HepG2 (cell line): ENCODE data around the gene MARCOL. TPM values are rescaled to one million over a fixed set of nuclear protein-coding genes. Genes with fewer than 3 reads are reported as not detected.

Experiments
- ATAC-seq: fragments of 200-7000 bp; cut with Tn5 transposase; 3 replicates; pipeline ENCODE4 v1.9.1; 2020; ENCODE audit warnings: mild to moderate bottlenecking, moderate library complexity
- BruUV-seq: library from RNA; stranded (reverse); fragments of 400-500 nt; replicated peaks from 2 replicates; lab custom pipeline; 2021; lab: Mats Ljungman, UMichigan
- CTCF ChIA-PET: fragments of 300-600 bp; formaldehyde crosslinking; extraction: SDS; loops from one replicate; lab custom pipeline; 2021; ENCODE audit warnings: low total read pairs, inconsistent platforms, low intra/inter-chr PET ratio; lab: Yijun Ruan, JAX
- POLR2A ChIA-PET: fragments of 350-600 bp; sonication (Branson Sonifier 250); formaldehyde crosslinking; loops from one replicate; lab custom pipeline; 2020; ENCODE audit warnings: antibody characterized with exemption, inconsistent platforms; lab: Yijun Ruan, JAX
- DNase-seq: peaks from one replicate; pipeline ENCODE4 v3.0.0-alpha.2; 2015; ENCODE audit warnings: low spot score
- FAIRE-seq: peaks from 3 replicates; lab custom pipeline; 2011; peaks lifted over from hg19 to GRCh38; lab: Jason Lieb, UNC
- H2AFZ ChIP-seq: one replicate; pipeline ENCODE4 v1.6.1; 2011; ENCODE audit warnings: low read length, inconsistent platforms
- H3K27ac ChIP-seq: fragments of 300-600 bp; 3 replicates; pipeline ENCODE4 v1.8.0; 2011; ENCODE audit warnings: mixed run types, mild to moderate bottlenecking, mixed read lengths, low read length, inconsistent platforms; ENCODE audit not compliant: insufficient read depth; ENCODE audit errors: extremely low read length
- H3K27me3 ChIP-seq, 2 experiments: fragments of 200-600 bp in 1 of 2; 2 replicates in 1 of 2; 3 replicates in 1 of 2; pipeline versions ENCODE4 v1.6.0 to v1.8.0; 2011; ENCODE audit warnings: low read length in 2 of 2, mild to moderate bottlenecking in 2 of 2, moderate library complexity in 2 of 2, inconsistent platforms in 1 of 2; ENCODE audit not compliant: insufficient read depth in 2 of 2, control insufficient read depth in 1 of 2
- H3K36me3 ChIP-seq, 2 experiments: fragments of 200-600 bp in 1 of 2; replicated peaks in 1 of 2; 2 replicates in 1 of 2; 3 replicates in 1 of 2; pipeline versions ENCODE4 v1.5.1 to v1.8.0; 2011; ENCODE audit warnings: low read length in 2 of 2, inconsistent platforms in 1 of 2; ENCODE audit not compliant: insufficient read depth in 2 of 2, control insufficient read depth in 1 of 2
- H3K4me1 ChIP-seq: 2 replicates; pipeline ENCODE4 v1.5.1; 2012; ENCODE audit warnings: low read length, inconsistent platforms; ENCODE audit not compliant: insufficient read depth
- H3K4me2 ChIP-seq: 2 replicates; pipeline ENCODE4 v1.6.0; 2011; ENCODE audit warnings: low read depth, low read length, inconsistent platforms
- H3K4me3 ChIP-seq, 3 experiments: fragments of 200-600 bp in 1 of 3; sonication (generic), shearing (Covaris generic) in 1 of 3; replicated peaks in 1 of 3; 2 replicates each; pipeline ENCODE4 v1.5.1; 2011 to 2016; ENCODE audit warnings: low read length in 3 of 3, inconsistent platforms in 2 of 3, low read depth in 2 of 3, mild to moderate bottlenecking in 2 of 3, control low read depth in 1 of 3, mixed read lengths in 1 of 3; ENCODE audit not compliant: insufficient read depth in 1 of 3
- H3K79me2 ChIP-seq: one replicate; pipeline ENCODE4 v1.6.1; 2011; ENCODE audit warnings: low read length, inconsistent platforms; ENCODE audit not compliant: insufficient read depth
- H3K9ac ChIP-seq: 2 replicates; pipeline ENCODE4 v1.6.0; 2011; ENCODE audit warnings: mild to moderate bottlenecking, low read depth, low read length, inconsistent platforms; ENCODE audit not compliant: insufficient read depth
- H3K9me3 ChIP-seq: 2 replicates; pipeline ENCODE4 v1.5.1; 2012; ENCODE audit warnings: mild to moderate bottlenecking, low read length
- H4K20me1 ChIP-seq: 2 replicates; pipeline ENCODE4 v1.6.0; 2011; ENCODE audit warnings: inconsistent platforms, mild to moderate bottlenecking, low read length, moderate library complexity; ENCODE audit not compliant: insufficient read depth
- ESRRA ChIP-seq: sonication (generic); formaldehyde crosslinking; IDR thresholded peaks from 2 replicates; pipeline ENCODE4 v1.5.1; 2020; ENCODE audit warnings: mild to moderate bottlenecking, low read depth, missing genetic modification reagents
- ZNF33A ChIP-seq: sonication (generic); formaldehyde crosslinking; IDR thresholded peaks from 2 replicates; pipeline ENCODE4 v1.5.1; 2020; ENCODE audit warnings: missing genetic modification reagents, mild to moderate bottlenecking, moderate library complexity, borderline replicate concordance
- WGBS: methylation state at CpG from one replicate; pipeline ENCODE4 v1.1.6; 2017; ENCODE audit warnings: low lambda C conversion rate; 5-methylcytosine and 5-hydroxymethylcytosine counted together
- in situ Hi-C: cut with HindIII; loops from 2 replicates; pipeline ENCODE4 v1.10.0; 2017; ENCODE audit warnings: low pct_unique_long_range_greater_than_20kb; ENCODE audit not compliant: extremely low pct_ligation_motif_present
- intact Hi-C: fragments of 100-400 bp; cut with micrococcal nuclease; formaldehyde crosslinking; loops from one replicate; pipeline ENCODE4 v1.10.0; 2022; ENCODE audit not compliant: unreplicated experiment
- polyA plus RNA-seq, 8 experiments: library from polyadenylated mRNA; depleted of rRNA in 3 of 8; stranded (reverse) in 7 of 8; unstranded in 1 of 8; fragments of >200 nt; fragmentation: Illumina TruSeq in 4 of 8; extraction: Trizol in 4 of 8; gene quantifications; 2 replicates each; pipeline versions ENCODE4 v1.2.1 to v1.2.3, GENCODE V29; 2011 to 2016; ENCODE audit warnings: low read depth in 4 of 8, missing spikeins in 1 of 8, mixed read lengths in 1 of 8; ENCODE audit not compliant: insufficient read depth in 1 of 8
- total RNA-seq, 5 experiments: library from RNA; depleted of rRNA; stranded (reverse); fragments of >200 nt; fragmentation: Illumina TruSeq; extraction: Trizol; gene quantifications; 2 replicates each; pipeline ENCODE4 v1.2.3, GENCODE V29; 2016; ENCODE audit warnings: low read depth in 1 of 5
- TF ChIP-seq, protein P1 (sequence below): sonication (generic); formaldehyde crosslinking; IDR thresholded peaks from 2 replicates; pipeline ENCODE4 v1.4.0; 2020; ENCODE audit warnings: missing genetic modification reagents, borderline replicate concordance

MARCOL gene
- total and polyA plus RNA-seq, 2 of the 13 experiments (the other 11 are each of a cell fraction or from before 2014, with no cell fraction given): not detected

DNA sequence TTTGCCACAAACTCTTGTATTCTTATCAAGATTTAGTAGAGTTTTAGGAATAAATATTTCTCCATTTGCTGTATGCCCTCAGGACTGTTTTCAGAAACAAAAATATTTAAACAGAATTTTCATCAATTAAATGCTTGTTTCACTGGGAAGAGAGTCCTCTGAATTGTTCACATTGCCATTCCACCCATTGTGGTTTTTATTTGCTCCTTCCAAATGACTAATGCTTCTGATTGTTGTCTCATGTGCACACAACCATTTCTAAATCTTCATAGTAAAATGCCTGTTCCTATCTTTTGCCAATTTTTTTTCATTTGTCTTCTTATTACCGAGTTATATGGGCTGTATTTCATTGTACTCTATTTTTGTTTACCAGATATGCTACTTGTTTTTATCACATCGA, 10.6 kb downstream of the MARCOL start:
- Histone ChIP-seq H3K4me2 (no peak overlapping the region), H3K79me2 (no peaks in the 10 kb centered on the region), H3K9ac (no peak overlapping the region), H3K27ac (no peak overlapping the region), H4K20me1 (no peaks in the 10 kb centered on the region), H3K36me3 (no peaks in the 10 kb centered on the region), H2AFZ (no peak overlapping the region), H3K27me3 (no peaks in the 10 kb centered on the region), H3K9me3 (no peaks in the 10 kb centered on the region), H3K4me1 (no peaks in the 10 kb centered on the region), H3K4me3 (no peak overlapping the region)
- WGBS: under 1% methylated on average over 2 of the region's 2 CpGs
- ChIA-PET POLR2A (no interaction called here), CTCF (no interaction called here)
- ATAC-seq: no peak
- no peak for FAIRE-seq
- no peak for DNase-seq
- intact Hi-C loops: no loop called here
- BruUV-seq: no TSS peak
- no peak for TF ChIP-seq ESRRA
- in situ Hi-C loops: no loop called here

DNA sequence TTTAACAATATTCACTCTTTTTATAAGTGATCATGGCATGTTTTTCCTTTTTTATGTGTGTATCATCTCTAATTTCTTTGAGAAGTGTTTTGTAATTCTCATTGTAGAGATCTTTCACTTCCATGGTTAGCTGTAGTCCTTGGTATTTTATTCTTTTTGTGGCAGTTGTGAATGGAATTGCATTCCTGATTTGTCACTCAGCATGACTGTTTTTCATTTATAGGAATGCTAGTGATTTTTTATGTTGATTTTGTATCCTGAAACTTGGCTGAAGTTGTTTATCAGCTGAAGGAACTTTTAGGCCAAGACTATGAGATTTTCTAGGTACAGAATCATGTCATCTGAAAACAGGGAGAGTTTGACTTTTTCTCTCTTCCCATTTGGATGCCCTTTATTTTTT, 17.1 kb downstream of the MARCOL start:
- ChIA-PET POLR2A (no interaction called here), CTCF (no interaction called here)
- TF ChIP-seq, protein P1, sequence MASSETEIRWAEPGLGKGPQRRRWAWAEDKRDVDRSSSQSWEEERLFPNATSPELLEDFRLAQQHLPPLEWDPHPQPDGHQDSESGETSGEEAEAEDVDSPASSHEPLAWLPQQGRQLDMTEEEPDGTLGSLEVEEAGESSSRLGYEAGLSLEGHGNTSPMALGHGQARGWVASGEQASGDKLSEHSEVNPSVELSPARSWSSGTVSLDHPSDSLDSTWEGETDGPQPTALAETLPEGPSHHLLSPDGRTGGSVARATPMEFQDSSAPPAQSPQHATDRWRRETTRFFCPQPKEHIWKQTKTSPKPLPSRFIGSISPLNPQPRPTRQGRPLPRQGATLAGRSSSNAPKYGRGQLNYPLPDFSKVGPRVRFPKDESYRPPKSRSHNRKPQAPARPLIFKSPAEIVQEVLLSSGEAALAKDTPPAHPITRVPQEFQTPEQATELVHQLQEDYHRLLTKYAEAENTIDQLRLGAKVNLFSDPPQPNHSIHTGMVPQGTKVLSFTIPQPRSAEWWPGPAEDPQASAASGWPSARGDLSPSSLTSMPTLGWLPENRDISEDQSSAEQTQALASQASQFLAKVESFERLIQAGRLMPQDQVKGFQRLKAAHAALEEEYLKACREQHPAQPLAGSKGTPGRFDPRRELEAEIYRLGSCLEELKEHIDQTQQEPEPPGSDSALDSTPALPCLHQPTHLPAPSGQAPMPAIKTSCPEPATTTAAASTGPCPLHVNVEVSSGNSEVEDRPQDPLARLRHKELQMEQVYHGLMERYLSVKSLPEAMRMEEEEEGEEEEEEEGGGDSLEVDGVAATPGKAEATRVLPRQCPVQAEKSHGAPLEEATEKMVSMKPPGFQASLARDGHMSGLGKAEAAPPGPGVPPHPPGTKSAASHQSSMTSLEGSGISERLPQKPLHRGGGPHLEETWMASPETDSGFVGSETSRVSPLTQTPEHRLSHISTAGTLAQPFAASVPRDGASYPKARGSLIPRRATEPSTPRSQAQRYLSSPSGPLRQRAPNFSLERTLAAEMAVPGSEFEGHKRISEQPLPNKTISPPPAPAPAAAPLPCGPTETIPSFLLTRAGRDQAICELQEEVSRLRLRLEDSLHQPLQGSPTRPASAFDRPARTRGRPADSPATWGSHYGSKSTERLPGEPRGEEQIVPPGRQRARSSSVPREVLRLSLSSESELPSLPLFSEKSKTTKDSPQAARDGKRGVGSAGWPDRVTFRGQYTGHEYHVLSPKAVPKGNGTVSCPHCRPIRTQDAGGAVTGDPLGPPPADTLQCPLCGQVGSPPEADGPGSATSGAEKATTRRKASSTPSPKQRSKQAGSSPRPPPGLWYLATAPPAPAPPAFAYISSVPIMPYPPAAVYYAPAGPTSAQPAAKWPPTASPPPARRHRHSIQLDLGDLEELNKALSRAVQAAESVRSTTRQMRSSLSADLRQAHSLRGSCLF (CRISPR knock-in tag): no peak
- no peak for TF ChIP-seq ZNF33A (CRISPR knock-in tag)
- Histone ChIP-seq H3K4me1 (no peaks in the 10 kb centered on the region), H3K4me2 (no peak overlapping the region), H3K9ac (no peak overlapping the region), H3K79me2 (no peaks in the 10 kb centered on the region), H4K20me1 (no peaks in the 10 kb centered on the region), H3K27me3 (no peaks in the 10 kb centered on the region), H3K36me3 (no peaks in the 10 kb centered on the region), H3K27ac (no peak overlapping the region), H3K4me3 (no peak overlapping the region), H2AFZ (no peak overlapping the region), H3K9me3 (peaks cover 15% of the 10 kb centered on the region)
- ATAC-seq (no peak), DNase-seq (no peak), FAIRE-seq (no peak)
- BruUV-seq: no TSS peak
- intact Hi-C loops: no loop called here
- in situ Hi-C loops: no loop called here
